DOHH2 (cell line): ENCODE results near the gene PARVB.

Source experiments
- CTCF ChIP-seq: fragments of 200-600 bp; sonication (generic); IDR thresholded peaks from one replicate; pipeline ENCODE4 v1.5.1; 2014; ENCODE audit warnings: antibody characterized with exemption, mild to moderate bottlenecking, low read depth, low read length; ENCODE audit not compliant: poor library complexity, severe bottlenecking
- EZH2phosphoT487 ChIP-seq: fragments of 200-600 bp; sonication (generic); IDR thresholded peaks from 2 replicates; pipeline ENCODE4 v1.6.1; 2017; ENCODE audit warnings: borderline replicate concordance, mild to moderate bottlenecking, antibody characterized with exemption, low read length, moderate library complexity, mixed read lengths

- TF ChIP-seq CTCF (no peak), EZH2phosphoT487 (no peak)
These were observed 173.2 kb downstream of the PARVB start for GRCh38 chr22:44197271-44197670.
